ENCODE data around the gene LSS.

DNA sequence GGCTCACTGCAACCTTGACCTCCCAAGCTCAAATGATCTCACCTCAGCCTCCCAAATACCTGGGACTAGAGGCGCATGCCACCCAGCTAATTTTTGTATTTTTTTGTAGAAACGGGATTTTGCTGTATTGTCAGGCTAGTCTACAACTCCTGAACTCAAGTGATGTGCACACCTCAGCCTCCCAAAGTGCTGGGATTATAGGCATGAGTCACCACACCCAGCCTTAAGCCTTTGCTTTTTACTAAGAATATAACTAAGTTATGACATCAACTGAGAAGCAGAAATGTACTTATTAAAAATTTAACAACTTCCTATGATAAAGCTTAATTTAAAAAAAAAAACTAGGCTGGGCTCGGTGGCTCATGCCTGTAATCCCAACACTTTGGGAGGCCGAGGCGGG is 8.9 kb upstream of the LSS start:
- TF ChIP-seq NFIC (IDR thresholded peaks at IDR 0.05; ENCODE audit: low read depth, low read length): no peak
- TF ChIP-seq, protein P1, sequence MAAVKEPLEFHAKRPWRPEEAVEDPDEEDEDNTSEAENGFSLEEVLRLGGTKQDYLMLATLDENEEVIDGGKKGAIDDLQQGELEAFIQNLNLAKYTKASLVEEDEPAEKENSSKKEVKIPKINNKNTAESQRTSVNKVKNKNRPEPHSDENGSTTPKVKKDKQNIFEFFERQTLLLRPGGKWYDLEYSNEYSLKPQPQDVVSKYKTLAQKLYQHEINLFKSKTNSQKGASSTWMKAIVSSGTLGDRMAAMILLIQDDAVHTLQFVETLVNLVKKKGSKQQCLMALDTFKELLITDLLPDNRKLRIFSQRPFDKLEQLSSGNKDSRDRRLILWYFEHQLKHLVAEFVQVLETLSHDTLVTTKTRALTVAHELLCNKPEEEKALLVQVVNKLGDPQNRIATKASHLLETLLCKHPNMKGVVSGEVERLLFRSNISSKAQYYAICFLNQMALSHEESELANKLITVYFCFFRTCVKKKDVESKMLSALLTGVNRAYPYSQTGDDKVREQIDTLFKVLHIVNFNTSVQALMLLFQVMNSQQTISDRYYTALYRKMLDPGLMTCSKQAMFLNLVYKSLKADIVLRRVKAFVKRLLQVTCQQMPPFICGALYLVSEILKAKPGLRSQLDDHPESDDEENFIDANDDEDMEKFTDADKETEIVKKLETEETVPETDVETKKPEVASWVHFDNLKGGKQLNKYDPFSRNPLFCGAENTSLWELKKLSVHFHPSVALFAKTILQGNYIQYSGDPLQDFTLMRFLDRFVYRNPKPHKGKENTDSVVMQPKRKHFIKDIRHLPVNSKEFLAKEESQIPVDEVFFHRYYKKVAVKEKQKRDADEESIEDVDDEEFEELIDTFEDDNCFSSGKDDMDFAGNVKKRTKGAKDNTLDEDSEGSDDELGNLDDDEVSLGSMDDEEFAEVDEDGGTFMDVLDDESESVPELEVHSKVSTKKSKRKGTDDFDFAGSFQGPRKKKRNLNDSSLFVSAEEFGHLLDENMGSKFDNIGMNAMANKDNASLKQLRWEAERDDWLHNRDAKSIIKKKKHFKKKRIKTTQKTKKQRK (IDR thresholded peaks at IDR 0.05; ENCODE audit: low read depth, low read length): no peak

All from GM12878 (cell line).